ENCODE data around the gene IRS2.

DNA sequence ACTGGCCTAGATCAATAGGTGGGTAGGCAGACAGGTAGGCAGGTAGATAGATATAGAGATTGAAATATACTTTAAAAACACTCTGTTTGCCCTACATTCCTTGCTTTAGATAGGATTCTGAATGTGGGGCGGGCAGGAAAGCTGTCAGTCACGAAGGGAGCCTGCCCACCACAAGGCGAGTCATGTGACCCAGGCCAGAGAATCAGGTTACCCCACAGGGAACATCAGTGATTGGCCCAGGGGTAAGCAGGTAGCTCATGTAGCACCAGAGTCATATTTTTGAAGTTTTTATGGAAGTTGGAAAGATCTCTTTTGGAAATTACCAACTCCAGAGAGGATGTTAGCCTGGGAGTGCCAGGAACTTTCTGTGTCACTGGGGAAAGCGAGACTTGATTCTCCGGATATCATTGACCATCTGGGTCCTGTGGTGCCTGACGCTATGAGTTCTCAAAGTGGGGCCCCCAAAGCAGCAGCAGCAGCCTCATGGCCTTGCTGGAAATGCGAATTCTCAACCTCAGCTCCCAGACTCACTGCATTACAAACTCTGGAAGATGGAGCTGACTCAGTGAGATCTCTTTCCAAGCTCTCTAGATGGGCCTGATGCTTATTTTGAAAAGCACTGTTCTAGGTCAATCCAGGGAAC lies 60.3 kb downstream of the IRS2 start:
- TF ChIP-seq, protein P1, sequence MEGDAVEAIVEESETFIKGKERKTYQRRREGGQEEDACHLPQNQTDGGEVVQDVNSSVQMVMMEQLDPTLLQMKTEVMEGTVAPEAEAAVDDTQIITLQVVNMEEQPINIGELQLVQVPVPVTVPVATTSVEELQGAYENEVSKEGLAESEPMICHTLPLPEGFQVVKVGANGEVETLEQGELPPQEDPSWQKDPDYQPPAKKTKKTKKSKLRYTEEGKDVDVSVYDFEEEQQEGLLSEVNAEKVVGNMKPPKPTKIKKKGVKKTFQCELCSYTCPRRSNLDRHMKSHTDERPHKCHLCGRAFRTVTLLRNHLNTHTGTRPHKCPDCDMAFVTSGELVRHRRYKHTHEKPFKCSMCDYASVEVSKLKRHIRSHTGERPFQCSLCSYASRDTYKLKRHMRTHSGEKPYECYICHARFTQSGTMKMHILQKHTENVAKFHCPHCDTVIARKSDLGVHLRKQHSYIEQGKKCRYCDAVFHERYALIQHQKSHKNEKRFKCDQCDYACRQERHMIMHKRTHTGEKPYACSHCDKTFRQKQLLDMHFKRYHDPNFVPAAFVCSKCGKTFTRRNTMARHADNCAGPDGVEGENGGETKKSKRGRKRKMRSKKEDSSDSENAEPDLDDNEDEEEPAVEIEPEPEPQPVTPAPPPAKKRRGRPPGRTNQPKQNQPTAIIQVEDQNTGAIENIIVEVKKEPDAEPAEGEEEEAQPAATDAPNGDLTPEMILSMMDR (conservative IDR thresholded peaks at IDR 0.05; ENCODE audit: low read length): no peak
- no peak for TF ChIP-seq EZH2phosphoT487 (IDR thresholded peaks at IDR 0.05; ENCODE audit: borderline replicate concordance)
